ENCODE results near the gene TTR.

The TTR gene

GRCh38 chr18:31617031-31617717 lies 25.5 kb downstream of the TTR start:
- no peak for TF ChIP-seq CTCF (IDR thresholded peaks at IDR 0.05; ENCODE audit: low read depth, low read length, missing control alignments)
- H3K4me3 ChIP-seq (replicated peaks; ENCODE audit: low read depth, low read length) = no peak overlapping the region
- DNase-seq (ENCODE audit: extremely low read depth, low read depth) = no peak

GRCh38 chr18:31618801-31619200 lies 27.1 kb downstream of the TTR start:
- H3K4me3 ChIP-seq (replicated peaks; ENCODE audit: low read depth, low read length) = no peak overlapping the region
- no peak for DNase-seq (ENCODE audit: extremely low read depth, low read depth)
- TF ChIP-seq CTCF (IDR thresholded peaks at IDR 0.05; ENCODE audit: low read depth, low read length, missing control alignments) = no peak

GRCh38 chr18:31619291-31619690 lies 27.6 kb downstream of the TTR start:
- no peak for DNase-seq (ENCODE audit: extremely low read depth, low read depth)
- TF ChIP-seq CTCF (IDR thresholded peaks at IDR 0.05; ENCODE audit: low read depth, low read length, missing control alignments) = no peak
- H3K4me3 ChIP-seq (replicated peaks; ENCODE audit: low read depth, low read length) = no peak overlapping the region

- no peak for TF ChIP-seq CTCF (IDR thresholded peaks at IDR 0.05; ENCODE audit: low read depth, low read length, missing control alignments)
- no peak for DNase-seq (ENCODE audit: extremely low read depth, low read depth)
- no peak overlapping the region for H3K4me3 ChIP-seq (replicated peaks; ENCODE audit: low read depth, low read length)
These were observed 33.4 kb downstream of the TTR start for GRCh38 chr18:31624892-31625640.

GRCh38 chr18:31626409-31626808 lies 34.7 kb downstream of the TTR start:
- no peak for TF ChIP-seq CTCF (IDR thresholded peaks at IDR 0.05; ENCODE audit: low read depth, low read length, missing control alignments)
- DNase-seq (ENCODE audit: extremely low read depth, low read depth) = no peak
- no peak overlapping the region for H3K4me3 ChIP-seq (replicated peaks; ENCODE audit: low read depth, low read length)

- no peak for DNase-seq (ENCODE audit: extremely low read depth, low read depth)
- no peak overlapping the region for H3K4me3 ChIP-seq (replicated peaks; ENCODE audit: low read depth, low read length)
- TF ChIP-seq CTCF (IDR thresholded peaks at IDR 0.05; ENCODE audit: low read depth, low read length, missing control alignments) = no peak
These were observed 38.9 kb downstream of the TTR start for GRCh38 chr18:31630549-31630948.

All from HFF-Myc (cell line).